Activated T-cell treated with anti-CD3 and anti-CD28 coated beads for 48 hours (primary cell): Measurements from ENCODE around the gene ARMC3.
"Not testable (repeated sequence)": the region's sequence is repeated elsewhere in the genome, so short reads cannot be mapped to it uniquely, and the experiment has no call there.

Experiments used
- DNase-seq: peaks from one replicate; pipeline ENCODE4 v3.0.0-alpha.2; 2020; ENCODE audit warnings: low read depth

The ARMC3 gene

DNA sequence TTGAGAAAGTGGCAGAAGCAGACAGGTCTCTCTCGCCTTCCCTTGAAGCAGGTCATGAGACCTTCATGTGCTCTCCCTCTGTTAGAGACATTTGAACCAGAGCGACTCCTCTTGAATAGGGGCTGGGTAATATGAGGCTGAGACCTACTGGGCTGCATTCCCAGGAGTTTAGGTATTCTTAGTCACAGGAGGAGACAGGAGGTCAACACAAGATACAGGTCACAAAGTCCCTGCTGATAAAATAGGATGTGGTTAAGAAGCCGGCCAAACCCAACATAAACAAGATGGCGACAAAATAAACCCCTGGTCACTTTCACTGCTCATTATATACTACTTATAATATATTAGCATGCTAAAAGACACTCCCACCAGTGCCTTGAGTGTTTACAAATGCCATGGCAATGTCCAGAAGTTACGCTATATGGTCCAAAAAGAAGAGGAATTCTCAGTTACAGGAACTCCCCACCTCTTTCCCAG lies 124.0 kb downstream of the ARMC3 start:
- no peak for DNase-seq

DNA sequence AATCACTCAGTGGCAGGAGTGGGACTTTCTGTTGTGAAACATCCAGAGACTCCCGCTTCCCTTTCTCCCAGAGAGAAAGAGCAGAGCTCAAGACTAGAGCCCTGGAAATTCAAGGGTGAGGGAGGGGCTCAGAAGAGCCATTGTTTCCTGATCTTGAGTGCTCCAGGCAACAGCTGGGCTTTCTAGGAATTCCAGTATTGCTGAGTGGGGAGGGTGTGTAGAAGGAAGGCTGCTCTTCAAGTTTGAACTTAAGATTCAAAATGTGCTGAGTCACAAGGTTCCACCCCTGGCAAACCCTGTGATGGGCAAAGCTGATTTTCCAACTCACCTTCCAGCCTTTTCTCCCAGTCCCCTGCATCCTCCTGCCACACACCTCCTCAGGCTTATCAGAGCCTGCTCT lies 125.2 kb downstream of the ARMC3 start:
- no peak for DNase-seq

DNA sequence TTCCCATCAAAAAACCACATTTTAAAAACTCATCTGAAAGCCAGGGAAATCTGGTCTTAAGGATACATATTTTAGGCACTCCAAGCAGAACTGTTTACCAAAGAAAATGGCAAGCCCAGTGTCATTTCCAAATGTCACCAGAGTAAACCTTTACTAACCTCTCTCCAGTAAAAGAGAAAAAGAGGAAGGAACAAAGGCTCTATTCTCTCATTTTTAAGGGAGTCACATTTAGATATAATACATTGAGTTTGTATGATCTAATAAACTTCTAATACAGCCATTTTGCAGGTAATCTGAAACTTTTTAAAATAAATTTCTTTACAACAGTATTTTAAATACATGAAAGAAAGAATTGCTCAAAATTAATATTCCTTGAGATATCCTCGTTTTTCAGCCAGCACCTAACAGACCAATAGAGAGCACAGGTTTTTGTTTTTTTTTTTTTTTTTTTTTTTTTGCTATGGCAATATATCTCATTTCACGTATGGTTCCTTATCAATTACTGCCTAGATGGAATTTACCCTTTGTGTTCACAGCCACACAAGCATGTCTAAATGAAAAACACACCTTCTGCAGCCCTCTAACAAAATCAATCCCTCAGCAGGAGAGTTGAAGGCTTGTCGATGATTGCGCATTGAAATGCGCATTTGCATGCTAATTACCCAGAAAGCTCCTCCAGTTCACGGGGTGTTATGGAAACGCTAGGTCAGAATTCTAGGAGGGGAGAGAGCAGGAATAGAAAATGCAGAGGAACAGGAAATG lies 127.8 kb downstream of the ARMC3 start:
- DNase-seq = no peak

DNA sequence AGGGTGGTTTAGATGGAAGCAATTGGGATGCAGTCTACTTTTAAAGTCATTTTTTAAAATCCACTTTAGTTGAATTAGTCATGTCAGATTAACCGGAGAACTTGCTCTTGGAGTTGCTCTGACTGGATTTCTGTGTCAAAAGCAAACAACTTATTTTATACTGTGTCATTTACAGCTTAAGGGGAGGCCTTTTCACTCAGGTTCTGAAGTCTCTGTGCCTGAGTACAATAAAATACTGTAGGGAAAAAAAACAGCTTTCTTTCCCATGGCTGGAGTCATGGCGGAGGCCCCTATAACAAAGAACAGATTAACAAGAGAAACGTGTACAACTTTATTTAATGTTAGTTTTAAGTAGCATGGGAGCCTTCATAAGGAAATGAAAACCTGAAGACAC lies 128.3 kb downstream of the ARMC3 start:
- no peak for DNase-seq

DNA sequence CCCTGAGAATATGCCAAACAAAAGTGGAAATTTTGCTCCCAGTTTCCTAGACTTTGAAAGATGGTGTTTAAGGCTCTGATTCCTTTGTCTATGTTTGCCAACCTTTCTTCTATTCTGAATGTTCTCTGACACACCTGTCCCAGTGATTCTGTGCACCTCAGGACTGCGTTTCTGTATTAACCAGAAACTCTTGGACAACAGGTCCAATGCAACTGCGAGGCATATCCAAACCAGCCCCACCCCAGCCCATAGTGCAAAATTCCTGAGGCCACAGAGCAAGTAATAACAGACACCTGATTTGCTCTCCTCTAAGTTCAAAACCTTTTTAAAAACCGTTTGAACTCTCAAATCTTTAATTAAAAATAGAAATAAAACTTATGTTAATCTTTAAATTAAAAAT lies 130.5 kb downstream of the ARMC3 start:
- no peak for DNase-seq

DNA sequence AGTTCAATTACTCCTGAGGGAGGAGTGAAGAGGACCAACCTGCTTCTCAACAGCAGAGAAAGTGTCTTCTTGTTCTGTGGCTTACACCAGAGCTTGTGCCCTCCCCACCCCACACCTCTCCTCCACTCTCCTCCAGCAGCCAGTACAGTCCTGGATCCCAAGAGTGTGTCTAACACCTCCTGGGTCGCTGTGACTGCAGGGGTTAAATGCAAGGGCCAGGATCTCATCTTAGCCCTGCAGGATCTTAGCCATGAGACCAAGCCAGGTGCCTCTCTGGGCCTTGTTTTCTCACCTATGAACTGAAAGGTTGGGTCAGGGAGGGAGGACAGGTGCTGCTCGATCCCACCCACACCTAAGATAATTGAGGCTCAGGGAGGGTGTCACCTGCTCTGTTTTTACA lies 133.1 kb downstream of the ARMC3 start:
- no peak for DNase-seq

DNA sequence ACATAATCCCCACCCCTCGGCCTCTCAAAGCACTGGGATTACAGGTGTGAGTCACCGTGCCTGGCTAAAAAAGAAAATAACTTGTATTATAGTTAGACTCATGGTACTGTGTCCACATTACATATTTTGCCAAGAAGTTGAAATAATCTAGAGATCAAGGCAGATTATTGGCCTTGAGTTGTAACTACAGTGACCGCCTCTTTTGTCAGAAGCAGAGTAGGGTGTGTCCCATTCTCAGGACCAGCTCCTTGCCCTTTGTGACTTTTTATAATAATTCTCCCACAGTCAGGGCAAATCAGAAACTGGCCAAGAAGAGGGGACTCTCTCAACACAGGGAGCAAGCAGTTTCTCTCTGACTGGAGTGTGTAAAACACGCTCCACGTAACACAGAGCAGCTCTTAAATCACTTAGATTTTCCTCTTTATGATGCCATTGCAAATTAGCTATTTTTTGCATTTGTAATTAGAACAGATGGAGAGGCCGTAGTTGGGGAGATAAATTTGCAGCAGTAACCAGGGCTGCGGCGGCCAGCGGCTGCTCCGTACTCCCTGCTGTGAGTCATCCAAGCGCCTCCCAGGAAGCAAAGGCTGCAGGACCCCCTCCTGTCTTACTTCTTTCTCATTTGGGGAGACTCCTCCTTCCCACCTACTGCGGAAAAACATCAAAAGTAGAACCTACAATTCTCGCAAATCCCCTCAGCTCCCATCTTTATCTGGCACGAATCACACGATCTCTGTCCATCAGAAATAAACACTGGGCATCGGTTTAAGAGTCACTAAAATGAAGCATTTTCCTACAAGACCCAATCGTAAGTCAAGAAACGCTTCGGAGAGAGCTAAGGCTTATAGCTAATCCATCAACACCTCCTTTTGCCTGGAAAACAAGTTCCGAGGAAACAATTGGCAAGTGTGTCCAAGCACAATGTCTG lies 135.5 kb downstream of the ARMC3 start:
- no peak for DNase-seq

DNA sequence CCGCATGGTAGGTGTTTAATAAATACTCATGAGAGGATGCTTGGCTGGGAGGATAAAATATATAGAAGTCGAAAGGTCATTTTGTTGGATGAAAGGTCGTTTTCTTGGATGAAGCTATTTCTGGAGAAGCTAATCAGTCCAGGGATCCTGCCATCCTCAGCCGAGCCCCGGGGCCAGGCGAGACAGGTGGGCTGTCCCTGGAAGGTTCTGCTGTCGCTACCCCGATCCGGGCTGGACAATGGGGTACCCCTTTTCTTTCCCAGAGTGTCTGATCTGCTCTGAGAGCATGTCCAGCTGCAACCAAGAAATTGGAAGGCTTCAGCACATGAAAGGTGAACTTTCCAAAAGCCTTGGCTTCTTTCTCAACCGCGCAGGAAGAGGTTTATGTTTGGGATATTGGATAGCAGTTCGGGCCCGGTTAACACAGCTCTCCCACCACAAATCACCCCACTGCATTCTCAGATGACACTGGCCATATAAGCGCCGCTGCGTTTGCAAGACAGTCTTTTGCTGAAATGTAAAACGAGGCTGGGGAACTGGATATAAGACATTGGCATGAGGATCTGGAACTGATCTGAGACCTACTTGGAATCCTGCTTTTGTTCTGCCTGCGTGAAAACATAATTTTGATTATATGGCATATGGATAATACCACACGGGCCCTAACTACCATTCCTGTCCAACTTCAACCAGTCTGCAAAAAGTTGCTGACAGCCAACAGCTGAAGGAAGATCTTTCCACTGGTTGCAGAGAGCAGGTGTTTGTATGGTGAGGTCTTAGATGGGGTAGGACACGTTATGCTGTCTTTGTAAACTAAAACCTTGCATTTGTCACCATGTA lies 136.3 kb downstream of the ARMC3 start:
- no peak for DNase-seq

DNA sequence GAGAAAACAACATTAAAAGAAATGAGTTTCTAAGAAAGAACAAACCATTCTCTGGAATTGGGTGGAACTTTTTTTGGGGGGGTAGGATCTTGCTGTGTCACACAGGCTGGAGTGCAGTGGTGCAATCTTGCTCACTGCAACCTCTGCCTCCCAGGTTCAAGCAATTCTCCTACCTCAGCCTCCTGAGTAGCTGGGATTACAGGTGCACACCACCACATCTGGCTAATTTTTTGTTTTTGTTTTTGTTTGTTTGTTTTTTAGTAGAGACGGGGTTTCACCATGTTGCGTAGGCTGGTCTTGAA lies 136.9 kb downstream of the ARMC3 start:
- not testable (repeated sequence) for DNase-seq

DNA sequence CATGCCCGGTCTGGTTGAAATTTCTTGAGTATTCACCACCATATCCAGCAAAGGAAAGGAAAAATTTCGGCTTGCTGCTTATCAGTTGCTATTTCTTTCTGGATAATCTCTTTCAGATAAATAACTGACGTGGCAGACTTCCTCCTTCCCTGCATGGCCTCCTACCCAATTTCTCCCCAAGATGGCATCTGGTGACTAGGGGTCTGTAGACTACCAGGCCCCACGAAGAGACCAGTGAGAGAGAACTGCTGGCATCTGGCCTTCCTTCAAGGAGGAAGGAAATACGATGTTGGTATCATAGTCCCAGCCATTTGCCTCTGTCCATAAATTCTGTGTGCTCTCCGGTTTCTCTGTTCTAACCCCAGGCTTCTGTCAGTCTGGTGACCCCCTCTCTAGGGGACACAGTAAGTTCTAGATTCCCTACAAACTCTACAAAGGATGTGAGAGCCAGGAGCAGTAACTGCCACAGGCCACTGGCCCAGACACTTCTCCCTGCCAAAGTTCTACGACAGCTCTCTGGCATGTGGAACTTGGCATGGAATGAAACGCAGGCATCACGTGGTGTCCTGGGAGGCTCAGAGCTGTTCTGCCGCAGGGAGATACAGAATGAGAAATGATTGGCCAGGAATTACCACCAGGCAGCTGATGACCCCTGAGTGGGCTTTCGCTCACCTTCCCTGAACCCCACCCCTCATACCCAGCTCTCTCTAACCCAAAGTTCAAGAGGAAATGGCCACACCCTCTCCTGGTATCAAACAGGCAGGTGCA lies 137.5 kb downstream of the ARMC3 start:
- no peak for DNase-seq

DNA sequence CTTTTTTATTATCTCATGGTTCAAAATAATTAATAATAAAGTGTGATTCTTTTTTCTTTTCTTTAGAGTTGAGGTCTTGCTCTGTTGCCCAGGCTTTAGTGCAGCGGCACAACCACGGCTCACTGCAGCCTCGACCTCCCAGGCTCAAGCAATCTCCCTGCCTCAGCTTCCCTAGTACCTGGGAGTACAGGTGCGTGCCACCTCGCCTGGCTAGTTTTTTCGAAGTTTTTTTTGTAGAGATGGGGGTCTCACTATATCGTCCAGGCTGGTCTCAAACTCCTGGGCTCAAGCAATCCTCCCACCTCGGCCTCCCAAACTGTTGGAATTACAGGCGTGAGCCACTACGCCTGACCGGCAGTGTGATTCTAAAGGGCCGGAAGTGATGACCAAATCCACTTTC lies 139.5 kb downstream of the ARMC3 start:
- DNase-seq = no peak

DNA sequence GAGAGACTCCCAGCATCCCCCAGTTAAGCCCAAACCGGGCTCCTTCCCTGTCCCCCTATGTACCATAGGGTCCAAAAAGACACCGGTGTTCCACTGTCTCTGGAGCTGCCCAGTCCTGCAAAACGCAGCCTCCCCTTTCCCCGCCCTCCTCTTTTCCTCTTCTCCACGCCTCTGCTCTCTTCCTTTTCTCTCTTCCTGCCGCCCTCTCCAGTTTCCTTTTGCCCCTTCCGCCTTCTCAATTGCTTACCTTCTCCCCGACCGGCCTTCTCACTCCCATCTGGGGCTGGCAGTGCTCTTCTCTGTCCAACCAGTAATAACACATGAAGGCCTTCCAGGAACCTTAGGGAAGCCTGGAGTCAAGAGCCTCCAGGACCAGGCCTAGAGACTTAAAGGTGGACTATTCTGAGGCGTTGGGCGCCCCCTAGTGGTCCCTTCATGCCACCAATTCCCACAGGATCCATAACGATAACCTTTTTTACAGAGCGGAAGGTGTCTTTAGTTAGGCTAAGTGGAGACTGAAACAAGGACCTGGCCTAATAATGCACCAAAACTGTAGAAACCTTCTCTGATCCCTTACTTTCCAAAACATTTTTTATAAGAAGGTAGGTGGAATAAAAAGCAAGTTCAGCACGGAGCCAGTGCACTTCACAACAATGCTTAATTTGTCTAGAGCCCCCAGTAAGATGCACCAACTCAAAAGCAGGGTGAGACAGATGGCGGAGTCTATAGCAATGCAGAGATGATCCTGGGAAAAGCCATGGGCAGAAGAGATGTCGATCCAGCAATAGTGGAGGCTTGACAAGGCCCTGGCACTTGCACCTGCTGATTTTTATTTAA lies 140.3 kb downstream of the ARMC3 start:
- peak; percentile 45 for DNase-seq

DNA sequence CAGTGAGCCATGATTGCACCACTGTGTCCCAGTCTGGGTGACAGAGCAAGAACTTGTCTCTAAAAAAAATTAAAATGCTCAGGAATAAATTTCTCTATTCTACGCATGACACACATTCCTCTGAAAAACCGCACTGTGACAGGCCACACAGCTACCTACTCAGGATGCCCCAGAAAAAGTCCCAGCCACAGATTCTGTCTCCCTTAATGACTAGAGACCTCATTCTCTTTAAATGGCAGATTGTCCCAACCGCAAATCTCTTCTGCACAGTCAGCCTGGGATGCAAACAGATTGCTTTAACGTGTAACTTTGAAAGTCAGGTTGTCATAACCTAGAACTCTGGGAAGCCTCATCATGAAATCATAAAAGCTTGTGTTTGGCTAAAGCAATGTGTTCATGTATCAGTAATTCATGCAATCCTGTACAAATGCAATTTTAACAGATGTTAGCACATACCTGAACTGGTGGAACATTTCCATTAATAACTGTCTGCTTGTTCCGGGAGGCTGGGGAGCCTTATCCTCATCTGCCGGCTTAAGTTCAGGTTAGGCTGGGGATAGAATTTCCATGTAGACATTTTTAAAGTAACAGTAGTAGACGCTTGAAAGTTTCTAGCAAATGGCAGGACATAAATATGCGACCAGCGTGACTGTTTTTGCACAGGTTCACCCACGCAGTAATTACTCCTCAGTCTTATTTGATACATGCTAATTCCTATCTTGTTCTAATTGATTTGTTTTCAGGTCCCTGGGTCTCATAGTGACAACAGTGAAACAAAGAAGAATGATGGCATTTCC lies 141.4 kb downstream of the ARMC3 start:
- no peak for DNase-seq

DNA sequence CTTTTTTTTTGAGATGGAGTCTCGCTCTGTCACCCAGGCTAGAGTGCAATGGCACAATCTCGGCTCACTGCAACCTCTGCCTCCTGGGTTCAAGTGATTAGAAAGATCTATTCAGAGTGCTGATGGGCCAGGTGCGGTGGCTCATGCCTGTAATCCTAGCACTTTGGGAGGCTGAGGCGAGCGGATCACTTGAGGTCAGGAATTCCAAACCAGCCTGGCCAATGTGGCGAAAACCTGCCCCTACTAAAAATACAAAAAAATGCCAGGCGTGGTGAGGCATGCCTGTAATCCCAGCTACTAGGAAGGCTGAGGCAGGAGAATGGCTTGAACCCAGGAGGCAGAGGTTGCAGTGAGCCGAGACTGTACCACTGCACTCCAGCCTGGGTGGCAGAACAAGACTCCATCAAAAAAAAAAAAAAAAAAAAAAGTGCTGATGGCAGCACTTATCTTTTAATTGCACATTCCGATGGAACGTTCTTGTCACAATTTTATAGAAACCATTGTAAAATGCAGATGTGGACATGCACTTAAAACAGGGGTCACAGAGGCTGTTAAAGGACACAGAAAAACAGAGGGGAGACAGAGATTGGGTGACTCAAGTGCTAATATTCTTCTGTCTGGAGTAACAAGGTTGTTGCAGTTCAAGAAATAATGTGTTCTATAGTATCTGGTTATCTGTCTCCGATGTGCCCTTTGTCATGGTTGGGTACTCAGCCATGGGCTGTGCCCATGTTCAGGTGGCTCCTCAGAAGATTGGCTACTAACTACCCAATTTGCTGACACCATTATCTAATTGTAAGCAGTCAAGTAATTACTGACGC lies 142.4 kb downstream of the ARMC3 start:
- not testable (repeated sequence) for DNase-seq

DNA sequence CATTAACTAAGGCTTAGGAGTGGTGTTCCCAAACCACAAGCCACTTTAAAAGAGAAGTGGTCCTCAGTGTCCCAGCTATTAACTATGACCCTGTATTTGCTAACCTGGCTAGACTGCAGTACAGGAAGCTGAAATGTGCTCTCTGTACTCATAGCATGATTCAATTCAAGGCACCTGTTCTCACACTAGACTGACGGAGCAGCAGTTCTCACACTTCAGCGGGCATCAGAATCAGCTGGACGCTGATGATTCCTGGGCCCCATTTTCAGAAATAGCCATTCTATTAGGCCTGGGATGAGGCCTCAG lies 143.0 kb downstream of the ARMC3 start:
- DNase-seq = no peak

DNA sequence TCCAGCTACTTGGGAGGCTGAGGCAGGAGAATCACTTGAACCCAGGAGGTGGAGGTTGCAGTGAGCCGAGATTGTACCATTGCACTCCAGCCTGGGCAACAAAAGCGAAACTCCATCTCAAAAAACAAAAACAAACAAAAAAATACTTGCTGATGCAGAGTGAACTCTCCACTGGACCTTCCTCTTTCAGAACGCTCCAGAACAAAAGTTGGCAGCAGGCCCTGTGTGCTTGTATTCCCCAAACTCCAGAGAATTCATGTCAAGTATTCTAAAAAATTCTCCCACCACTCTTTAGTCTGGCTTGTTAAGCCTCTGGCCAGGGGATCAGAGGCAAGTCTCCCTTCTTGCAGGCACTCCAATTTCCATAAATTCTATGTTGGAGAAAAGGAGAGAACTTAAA lies 144.7 kb downstream of the ARMC3 start:
- not testable (repeated sequence) for DNase-seq

DNA sequence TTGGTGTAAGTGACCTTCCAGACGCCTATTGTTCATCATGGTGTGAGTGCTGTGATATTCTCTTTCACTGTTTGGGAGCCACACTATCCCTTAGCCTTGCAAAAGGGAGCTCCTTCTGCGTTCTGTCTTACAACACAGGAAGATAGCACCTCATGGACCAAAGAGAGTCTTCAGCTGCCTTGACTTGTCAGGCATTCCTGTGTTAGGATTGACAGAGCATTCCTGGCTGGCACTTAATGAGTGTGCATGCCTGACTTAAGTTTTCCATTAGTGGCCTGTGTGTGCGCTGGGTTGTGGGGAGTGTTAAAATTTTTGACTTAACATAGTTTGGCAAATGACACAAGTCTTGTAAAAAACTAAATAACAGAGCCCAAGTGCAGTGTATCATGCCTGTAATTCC lies 145.7 kb downstream of the ARMC3 start:
- DNase-seq = no peak

DNA sequence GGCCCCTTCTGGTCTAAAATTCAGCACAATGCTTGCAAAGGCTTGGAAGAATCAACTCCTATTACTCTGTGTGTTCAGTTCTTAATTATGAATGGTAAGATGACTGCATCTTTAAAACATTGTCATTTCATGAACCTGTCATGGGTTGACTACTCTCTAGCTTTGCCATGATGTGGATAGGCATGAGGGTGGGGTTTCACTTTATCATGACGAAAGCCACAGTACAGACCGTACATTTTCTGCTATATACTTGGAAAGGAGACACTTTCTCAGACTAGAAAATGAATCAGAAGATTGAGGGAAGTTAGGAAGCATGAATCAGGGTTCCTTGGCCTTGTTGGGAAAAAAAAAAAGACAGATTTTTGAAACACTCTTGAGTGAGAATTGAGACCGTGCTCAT lies 147.8 kb downstream of the ARMC3 start:
- no peak for DNase-seq

DNA sequence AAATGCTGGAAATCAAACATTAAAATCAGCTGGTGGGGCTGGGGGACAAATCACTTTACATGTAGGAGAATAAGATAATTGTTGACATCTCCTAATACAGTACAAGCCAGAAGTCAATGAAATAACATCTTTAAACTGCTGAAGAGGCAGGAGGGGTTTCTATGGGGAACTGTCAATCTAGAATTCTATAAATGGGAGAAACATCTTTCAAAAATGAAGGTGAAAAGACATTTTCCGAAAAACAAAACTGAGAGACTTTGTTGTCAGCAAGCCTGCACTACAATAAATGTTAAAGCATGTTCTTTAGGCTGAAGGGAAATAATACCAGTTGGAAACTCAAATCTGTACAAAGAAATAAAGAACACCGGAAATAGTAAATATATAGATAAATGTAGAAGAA lies 150.3 kb downstream of the ARMC3 start:
- no peak for DNase-seq
